Naive B cell (primary cell): Measurements from ENCODE around the gene STK32C. TPM values are rescaled to one million over a fixed set of nuclear protein-coding genes. Genes with fewer than 3 reads are reported as not detected.
A peak's percentile ranks its signal among the peaks of the same experiment; 100 is the strongest.
"Not testable (repeated sequence)": the region's sequence is repeated elsewhere in the genome, so short reads cannot be mapped to it uniquely, and the experiment has no call there.

Experiments used
- ATAC-seq, 2 donors: fragments of 150-1000 bp; cut with Tn5 transposase; 2 replicates each; pipeline ENCODE4 v1.10.0; 2021; ENCODE audit warnings: low read depth in 2 of 2, mild to moderate bottlenecking in 2 of 2, moderate library complexity in 2 of 2
- DNase-seq: peaks from one replicate; pipeline ENCODE4 v3.0.0; 2022
- H3K27ac Mint-ChIP-seq, 6 donors: one replicate each; pipeline ENCODE4 v1.8.0; 2020 to 2022; ENCODE audit warnings: mild to moderate bottlenecking in 6 of 6, mixed read lengths in 6 of 6, moderate library complexity in 5 of 6, inconsistent platforms in 2 of 6
- H3K27me3 Mint-ChIP-seq, 3 donors: one replicate each; pipeline ENCODE4 v1.8.0; 2021 to 2022; ENCODE audit warnings: mixed read lengths in 3 of 3, mild to moderate bottlenecking in 1 of 3
- H3K36me3 Mint-ChIP-seq, 2 donors: one replicate each; pipeline ENCODE4 v1.8.0; 2020 to 2022; ENCODE audit warnings: mixed read lengths in 2 of 2, inconsistent platforms in 1 of 2, mild to moderate bottlenecking in 1 of 2
- H3K4me1 Mint-ChIP-seq, 3 donors: one replicate each; pipeline ENCODE4 v1.8.0; 2020 to 2022; ENCODE audit warnings: mixed read lengths in 3 of 3, inconsistent platforms in 1 of 3, mild to moderate bottlenecking in 1 of 3, moderate library complexity in 1 of 3
- H3K4me3 Mint-ChIP-seq, 8 donors: one replicate each; pipeline ENCODE4 v1.8.0; 2020 to 2022; ENCODE audit warnings: mild to moderate bottlenecking in 8 of 8, mixed read lengths in 8 of 8, moderate library complexity in 8 of 8, inconsistent platforms in 2 of 8
- H3K9me3 Mint-ChIP-seq, 7 donors: one replicate each; pipeline ENCODE4 v1.8.0; 2020 to 2022; ENCODE audit warnings: mixed read lengths in 7 of 7, mild to moderate bottlenecking in 5 of 7, inconsistent platforms in 2 of 7, moderate library complexity in 1 of 7
- polyA plus RNA-seq, 6 donors: library from polyadenylated mRNA; unstranded; fragments of 300-500 nt; fragmentation: Illumina TruSeq; gene quantifications; one replicate each; pipeline ENCODE4 v1.2.3, GENCODE V29; 2021; ENCODE audit warnings: low read depth in 6 of 6

The STK32C gene
- polyA plus RNA-seq, 6 donors from 2014 or later: 5.7 to 9.5 (median 7.2) TPM

DNA sequence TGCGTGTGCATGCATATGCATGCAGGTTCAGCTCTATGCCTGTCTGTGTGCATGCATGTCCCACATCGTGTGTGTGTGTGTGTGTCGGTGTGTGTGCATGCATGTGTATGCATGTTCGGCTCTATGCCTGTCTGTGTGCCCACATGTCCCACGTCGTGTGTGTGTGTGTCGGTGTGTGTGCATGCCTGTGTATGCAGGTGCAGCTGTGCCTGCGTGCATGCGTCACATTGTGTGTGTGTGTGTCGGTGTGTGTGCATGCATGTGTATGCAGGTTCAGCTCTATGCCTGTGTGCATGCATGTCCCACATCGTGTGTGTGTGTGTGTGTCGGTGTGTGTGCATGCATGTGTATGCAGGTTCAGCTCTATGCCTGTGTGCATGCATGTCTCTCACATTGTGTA, 39.8 kb downstream of the STK32C start:
- H3K9me3 Mint-ChIP-seq, ATAC-seq, DNase-seq, H3K27me3 Mint-ChIP-seq, H3K36me3 Mint-ChIP-seq, H3K4me1 Mint-ChIP-seq, H3K4me3 Mint-ChIP-seq: not testable (repeated sequence)
- peak overlapping the region in 1 of 6 donors; percentile 84 for H3K27ac Mint-ChIP-seq

DNA sequence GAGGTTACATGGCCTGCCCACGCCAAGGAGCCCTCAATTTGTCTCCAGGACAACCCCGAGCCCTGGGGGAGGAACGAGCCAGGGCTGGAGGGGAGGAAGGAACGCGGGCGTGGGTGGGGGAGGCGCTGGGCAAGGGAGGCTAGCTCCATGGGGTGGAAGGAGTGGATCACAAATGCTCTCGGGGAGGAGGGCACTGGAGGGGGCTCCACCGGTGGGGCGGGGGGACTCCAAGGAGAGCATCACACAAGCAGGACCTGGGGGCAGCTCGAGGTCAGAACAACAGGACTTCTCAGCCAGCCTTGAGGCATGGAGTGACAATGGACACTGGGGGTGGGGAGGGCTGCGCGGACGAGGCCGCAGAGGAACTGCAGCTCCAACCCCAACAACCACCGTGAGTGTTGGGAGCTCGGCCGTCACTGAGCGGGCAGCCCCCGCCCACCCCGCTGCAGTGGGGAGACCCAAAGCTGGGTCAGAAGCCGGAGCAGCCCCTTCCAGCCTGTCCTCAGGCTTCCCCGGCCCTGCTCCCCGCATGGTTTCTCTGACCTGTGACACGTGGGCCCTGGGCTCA, 41.1 kb downstream of the STK32C start:
- H3K27ac Mint-ChIP-seq: no peak overlapping the region
- H3K36me3 Mint-ChIP-seq: no peaks in the 10 kb centered on the region
- H3K27me3 Mint-ChIP-seq: no peaks in the 10 kb centered on the region
- peaks cover 0 to 3% (median 0%) of the 10 kb centered on the region in 3 donors for H3K4me1 Mint-ChIP-seq
- DNase-seq (no peak), ATAC-seq (no peak)
- peaks cover 0 to 4% (median 0%) of the 10 kb centered on the region in 7 donors for H3K9me3 Mint-ChIP-seq
- no peak overlapping the region for H3K4me3 Mint-ChIP-seq

DNA sequence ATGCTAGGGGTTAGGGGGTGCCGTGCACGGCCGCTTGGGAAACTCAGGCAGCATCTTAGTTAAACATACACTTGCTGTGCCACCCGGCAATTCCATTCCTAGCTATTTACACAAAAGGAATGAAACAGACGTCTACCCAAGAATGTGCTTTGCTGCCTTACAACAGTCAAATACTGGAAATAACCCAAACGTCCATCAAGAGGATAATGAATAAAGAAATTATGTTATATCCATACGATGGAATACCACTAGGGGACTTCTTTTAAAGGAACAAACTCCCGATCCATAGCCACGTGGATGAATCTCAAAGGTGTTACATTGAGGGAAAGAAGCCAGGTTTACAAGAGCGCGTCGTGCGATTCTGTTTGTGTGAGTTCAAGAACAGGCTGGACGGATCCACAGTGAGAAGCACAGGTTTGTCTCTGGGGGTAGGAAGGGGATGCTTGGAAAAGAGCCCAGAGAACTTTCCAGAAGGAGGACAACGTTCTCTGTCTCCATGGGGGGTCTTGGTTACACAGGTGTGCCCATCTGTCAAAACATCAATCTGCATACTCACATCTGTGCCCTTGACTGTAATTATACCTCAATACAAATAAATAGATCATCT, 41.8 kb downstream of the STK32C start:
- Mint-ChIP-seq H3K36me3 (no peaks in the 10 kb centered on the region), H3K4me3 (no peak overlapping the region), H3K27me3 (no peaks in the 10 kb centered on the region), H3K27ac (no peak overlapping the region), H3K4me1 (peaks cover 0 to 3% (median 0%) of the 10 kb centered on the region in 3 donors), H3K9me3 (peaks cover 0 to 4% (median 0%) of the 10 kb centered on the region in 7 donors)
- no peak for DNase-seq
- no peak for ATAC-seq

DNA sequence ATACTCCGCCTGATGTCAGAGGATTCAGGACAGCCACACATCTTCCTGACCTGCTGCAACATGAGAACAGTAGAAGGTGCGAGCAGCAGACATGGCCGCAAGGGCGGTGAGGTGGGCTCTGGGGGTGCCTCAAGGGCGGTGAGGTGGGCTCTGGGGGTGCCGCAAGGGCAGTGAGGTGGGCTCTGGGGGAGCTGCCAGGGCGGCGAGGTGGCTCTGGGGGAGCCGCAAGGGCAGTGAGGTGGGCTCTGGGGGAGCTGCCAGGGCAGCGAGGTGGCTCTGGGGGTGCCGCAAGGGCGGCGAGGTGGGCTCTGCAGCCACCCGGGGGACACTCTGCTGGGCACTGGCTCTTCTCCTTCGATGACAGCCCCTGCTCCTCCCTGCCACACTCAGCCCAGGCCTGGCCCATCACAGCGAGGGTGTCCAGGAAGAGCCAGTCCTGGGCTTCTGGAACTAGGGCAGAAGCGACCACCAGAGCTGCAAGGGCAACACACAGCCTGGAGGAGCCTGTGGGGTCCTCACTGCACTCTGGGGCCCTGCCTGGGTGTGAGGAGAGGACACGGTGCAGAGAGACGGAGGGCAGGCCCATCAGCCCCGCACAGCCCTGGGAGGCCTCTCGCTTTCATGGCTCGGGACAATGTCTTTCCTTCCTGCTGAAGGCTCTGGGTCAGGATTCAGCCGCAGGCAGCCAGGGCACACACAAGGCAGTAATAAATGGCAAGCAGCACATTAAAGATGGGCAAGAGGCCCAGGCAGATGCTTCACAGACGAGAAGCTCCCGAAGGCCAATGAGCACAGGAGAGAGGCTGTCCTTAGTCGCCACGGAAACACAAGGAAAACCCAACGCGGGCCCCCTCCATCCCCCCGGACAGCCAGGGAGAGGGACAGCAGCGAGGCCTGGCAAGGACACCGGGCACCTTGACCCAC, 42.5 kb downstream of the STK32C start:
- Mint-ChIP-seq H3K4me3 (no peak overlapping the region), H3K27ac (no peak overlapping the region), H3K4me1 (peaks cover 0 to 3% (median 0%) of the 10 kb centered on the region in 3 donors), H3K36me3 (no peaks in the 10 kb centered on the region), H3K27me3 (no peaks in the 10 kb centered on the region), H3K9me3 (peaks cover 0 to 4% (median 0%) of the 10 kb centered on the region in 7 donors)
- ATAC-seq (no peak), DNase-seq (no peak)

DNA sequence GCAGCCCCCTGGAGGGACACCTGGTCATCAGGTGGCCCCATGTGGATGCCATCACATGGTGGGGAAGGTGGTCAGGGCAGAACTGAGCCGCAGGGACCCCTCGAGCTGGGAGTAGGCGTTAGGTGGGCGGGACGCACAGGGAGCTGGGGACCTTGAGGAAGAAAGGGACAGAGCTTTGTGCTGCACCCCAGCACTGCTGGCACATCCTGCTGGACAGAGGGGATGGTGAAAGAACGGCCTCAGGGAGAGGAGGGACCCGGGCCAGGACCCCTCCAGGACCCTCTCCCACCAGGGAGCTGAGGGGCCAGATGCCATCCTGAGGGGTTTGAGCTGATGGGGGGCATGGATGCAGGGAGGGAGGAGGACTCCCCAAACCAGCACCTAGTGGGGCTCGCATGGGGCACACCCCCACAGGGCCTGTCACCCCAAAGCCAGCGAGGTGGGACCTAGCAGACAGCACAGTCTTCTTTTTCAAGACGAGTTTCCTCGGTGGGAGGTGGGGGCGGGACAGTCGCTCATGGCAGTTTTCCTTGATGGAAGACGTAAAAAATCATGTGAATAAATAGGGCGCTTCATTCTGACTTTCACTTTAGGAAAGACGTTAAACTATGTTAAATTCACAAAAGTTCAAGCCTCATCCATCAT, 43.3 kb downstream of the STK32C start:
- H3K4me3 Mint-ChIP-seq: no peak overlapping the region
- DNase-seq (no peak), ATAC-seq (no peak)
- no peaks in the 10 kb centered on the region for H3K27me3 Mint-ChIP-seq
- H3K27ac Mint-ChIP-seq: peak overlapping the region in 1 of 6 donors; percentile 47
- H3K36me3 Mint-ChIP-seq: no peaks in the 10 kb centered on the region
- peaks cover 0 to 3% (median 0%) of the 10 kb centered on the region in 3 donors for H3K4me1 Mint-ChIP-seq
- peaks cover 0 to 4% (median 0%) of the 10 kb centered on the region in 7 donors for H3K9me3 Mint-ChIP-seq

DNA sequence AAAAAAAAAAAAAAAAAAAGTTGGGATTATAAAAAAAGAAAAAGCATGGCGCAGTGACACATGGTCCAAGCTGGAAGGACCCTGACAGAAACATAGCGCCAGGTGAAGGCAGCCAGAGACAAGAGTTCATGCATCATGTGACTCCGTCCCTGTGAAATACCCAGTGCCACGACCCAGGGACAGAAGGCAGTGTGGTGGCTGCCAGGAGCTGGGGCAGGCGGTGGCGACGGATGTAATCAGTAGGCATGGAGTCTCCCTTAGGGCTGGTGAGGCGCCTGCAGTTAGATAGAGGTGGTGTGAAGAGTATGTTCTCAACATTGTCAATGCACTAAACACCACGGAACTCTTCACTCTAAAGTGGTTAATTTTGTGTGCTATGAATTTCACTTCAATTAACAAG, 43.9 kb downstream of the STK32C start:
- DNase-seq: no peak
- H3K4me1 Mint-ChIP-seq: peaks cover 0 to 3% (median 0%) of the 10 kb centered on the region in 3 donors
- no peak for ATAC-seq
- H3K36me3 Mint-ChIP-seq: no peaks in the 10 kb centered on the region
- H3K27ac Mint-ChIP-seq: peak overlapping the region in 1 of 6 donors; percentile 47
- no peak overlapping the region for H3K4me3 Mint-ChIP-seq
- no peaks in the 10 kb centered on the region for H3K27me3 Mint-ChIP-seq
- peaks cover 0 to 4% (median 0%) of the 10 kb centered on the region in 7 donors for H3K9me3 Mint-ChIP-seq

DNA sequence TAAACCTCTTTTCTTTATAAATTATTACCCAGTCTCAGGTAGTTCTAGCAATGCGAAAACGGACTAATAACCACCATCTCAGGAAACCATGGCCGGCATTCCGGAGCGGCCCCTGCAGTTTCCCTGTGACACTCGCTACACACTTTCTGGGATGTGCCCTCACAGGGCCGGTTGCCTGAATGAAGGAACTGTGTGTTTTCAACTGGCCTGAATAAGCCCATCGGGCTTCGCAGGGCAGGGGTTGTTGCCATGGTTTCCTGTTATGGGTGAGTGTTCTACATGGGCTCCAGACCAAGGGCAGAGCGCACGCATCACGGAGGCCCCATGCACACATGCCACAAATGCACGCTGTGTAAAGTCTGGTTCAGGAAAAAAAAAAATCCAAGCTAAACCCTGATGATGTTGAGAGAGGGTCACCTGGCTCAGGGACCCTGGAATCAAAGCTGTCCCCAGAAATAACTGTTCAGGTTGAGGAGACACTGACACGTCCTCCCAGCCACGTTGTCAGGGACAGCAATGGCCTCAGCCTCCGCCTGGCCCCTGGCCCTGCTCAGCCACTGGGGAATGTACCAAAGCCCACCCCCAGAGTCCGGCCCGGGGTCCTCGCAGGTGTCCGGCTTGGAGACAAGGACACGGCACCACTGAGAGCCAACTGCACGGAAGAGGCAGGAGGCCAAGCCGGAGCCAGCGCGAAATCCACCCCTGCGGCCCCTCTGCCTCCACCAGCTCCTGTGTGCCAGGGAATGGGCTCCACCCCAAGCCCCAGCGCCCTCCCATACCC, 47.9 kb downstream of the STK32C start:
- no peaks in the 10 kb centered on the region for H3K36me3 Mint-ChIP-seq
- DNase-seq (no peak), ATAC-seq (no peak)
- H3K9me3 Mint-ChIP-seq: no peaks in the 10 kb centered on the region
- no peak overlapping the region for H3K4me3 Mint-ChIP-seq
- H3K27ac Mint-ChIP-seq: peak overlapping the region in 1 of 6 donors; percentile 47
- H3K4me1 Mint-ChIP-seq: no peaks in the 10 kb centered on the region
- H3K27me3 Mint-ChIP-seq: no peaks in the 10 kb centered on the region

DNA sequence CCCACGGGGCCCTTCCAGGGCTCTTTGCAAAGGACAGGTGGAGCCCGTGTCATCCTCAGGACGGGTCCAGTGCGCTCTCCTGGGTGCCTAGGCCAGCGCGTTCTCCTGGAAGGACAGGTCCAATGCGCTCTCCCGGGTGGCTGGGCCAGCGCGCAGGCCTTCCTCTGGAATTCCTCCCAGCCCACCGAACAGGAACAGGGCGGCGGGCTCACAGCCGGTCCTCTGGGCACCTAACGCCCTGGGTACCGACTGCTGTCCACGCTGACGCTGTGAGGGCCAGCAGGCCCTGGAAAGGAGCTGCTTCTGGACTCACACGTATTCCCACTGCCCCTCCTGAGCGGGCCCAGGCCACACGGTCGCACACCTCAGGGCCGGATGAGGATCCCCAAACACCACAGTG, 49.3 kb downstream of the STK32C start:
- no peaks in the 10 kb centered on the region for H3K36me3 Mint-ChIP-seq
- no peak overlapping the region for H3K27ac Mint-ChIP-seq

DNA sequence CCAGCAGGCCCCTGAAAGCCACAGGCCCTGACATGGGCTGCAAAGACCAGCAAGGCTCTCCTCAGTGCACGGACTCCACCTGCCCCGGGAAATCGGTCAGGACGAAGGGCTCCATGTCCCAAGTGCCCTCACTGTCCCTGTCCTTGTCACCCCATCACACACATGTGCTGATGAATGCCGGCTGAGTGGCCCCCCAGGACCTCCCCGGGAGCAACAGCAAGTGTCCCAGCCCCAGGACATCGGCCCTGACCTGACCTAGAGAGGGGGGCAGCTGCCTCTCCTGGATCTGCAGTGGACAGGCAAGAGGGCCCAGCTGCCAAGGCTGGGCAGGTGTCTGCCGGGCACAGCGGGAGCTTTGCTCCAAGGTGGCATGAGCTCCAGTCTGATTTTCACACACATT, 49.8 kb downstream of the STK32C start:
- no peaks in the 10 kb centered on the region for H3K4me1 Mint-ChIP-seq
- peak overlapping the region in 1 of 6 donors; percentile 71 for H3K27ac Mint-ChIP-seq
- no peak overlapping the region for H3K4me3 Mint-ChIP-seq
- ATAC-seq: no peak
- H3K36me3 Mint-ChIP-seq: no peaks in the 10 kb centered on the region
- DNase-seq: no peak
- no peaks in the 10 kb centered on the region for H3K27me3 Mint-ChIP-seq
- H3K9me3 Mint-ChIP-seq: no peaks in the 10 kb centered on the region

More for the DNA sequence above, 49.3 kb downstream of the STK32C start:
- H3K4me1 Mint-ChIP-seq: no peaks in the 10 kb centered on the region
- H3K27me3 Mint-ChIP-seq: no peaks in the 10 kb centered on the region
- no peak overlapping the region for H3K4me3 Mint-ChIP-seq
- no peaks in the 10 kb centered on the region for H3K9me3 Mint-ChIP-seq
- ATAC-seq (no peak), DNase-seq (no peak)

DNA sequence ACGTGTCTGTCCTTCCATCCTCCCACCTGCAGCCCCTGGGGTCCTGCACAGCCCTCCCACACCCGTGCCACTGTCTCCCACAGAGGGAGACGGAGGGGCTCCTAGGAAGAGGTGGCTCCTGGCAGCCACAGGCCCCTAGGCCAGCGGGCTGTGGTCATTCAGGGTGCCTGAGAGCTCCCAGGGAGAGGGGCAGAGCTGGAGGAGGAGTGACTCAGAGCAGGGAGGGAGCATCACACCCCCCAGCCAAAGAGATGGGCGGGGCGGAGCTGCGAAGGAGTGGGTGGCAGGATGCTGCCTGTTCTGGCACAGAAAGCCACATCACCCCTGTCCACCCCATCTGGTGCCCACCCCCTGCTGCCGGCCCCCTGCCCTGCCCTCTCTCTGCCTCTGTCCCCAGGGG, 50.5 kb downstream of the STK32C start:
- Mint-ChIP-seq H3K4me1 (no peaks in the 10 kb centered on the region), H3K27ac (no peak overlapping the region), H3K9me3 (no peaks in the 10 kb centered on the region), H3K4me3 (no peak overlapping the region), H3K36me3 (no peaks in the 10 kb centered on the region), H3K27me3 (no peaks in the 10 kb centered on the region)
- no peak for DNase-seq
- ATAC-seq: no peak

DNA sequence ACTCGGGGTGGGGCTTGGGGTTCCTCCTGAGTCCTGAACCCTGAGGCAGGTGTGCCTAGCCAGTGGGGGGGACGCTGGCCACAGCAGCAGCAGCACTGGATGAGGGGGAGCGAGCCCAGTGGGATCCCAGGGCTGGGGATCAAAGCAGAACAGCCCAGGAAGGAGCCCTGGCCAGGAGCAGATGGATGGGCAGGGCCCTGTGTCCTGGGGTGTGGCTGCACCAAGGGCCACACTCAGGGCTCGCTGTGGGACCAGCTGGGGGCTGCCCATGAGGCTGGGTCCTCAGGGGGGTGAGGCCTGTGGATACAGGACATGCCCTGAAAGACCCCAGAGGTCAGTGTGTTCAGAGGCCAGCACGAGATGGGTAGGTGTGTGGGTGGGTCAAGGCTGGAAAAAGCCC, 50.9 kb downstream of the STK32C start:
- no peak overlapping the region for H3K27ac Mint-ChIP-seq
- H3K4me1 Mint-ChIP-seq: no peaks in the 10 kb centered on the region
- ATAC-seq (no peak), DNase-seq (no peak)
- H3K4me3 Mint-ChIP-seq: no peak overlapping the region
- no peaks in the 10 kb centered on the region for H3K36me3 Mint-ChIP-seq
- no peaks in the 10 kb centered on the region for H3K27me3 Mint-ChIP-seq
- no peaks in the 10 kb centered on the region for H3K9me3 Mint-ChIP-seq

DNA sequence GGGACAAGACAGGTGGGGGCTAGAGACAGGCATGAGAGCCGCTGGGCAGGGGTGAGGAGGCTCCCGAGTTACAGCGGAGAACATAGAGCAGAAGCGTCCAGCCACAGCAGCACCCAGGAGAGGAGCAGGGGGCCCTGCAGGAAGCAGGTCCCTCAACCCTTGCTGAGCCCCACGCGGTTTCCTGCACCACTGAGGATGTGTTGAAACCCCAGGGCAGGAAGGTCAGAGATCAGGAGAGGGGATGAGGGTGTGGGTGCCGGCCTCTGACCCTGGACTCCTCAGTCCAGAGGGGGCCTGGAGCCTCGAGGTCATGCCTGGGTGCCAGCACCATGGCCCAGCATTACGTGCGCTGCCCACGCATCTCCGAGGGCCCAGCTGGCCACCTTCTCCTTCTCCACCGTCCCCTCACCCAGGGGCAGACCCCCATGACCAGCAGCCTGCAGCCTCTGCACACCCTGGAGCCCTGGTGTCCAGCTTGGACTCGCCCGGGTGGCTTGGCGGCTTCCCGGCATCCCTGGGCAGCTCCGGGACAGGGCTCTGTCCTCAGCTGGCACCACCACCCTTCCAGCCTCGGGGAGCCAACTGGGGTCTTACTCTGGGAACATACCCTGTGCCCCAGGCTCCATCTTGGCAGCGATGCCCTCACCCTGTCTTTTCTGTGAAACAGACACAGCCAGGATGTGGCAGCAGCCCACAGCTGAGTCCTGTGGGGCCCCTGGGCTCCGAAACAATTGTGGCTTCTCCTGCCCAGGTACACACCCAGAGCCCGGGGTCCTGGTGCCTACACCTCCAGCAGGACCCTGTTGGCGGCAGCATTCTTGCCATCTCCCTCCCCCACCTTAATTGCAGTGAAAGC, 52.0 kb downstream of the STK32C start:
- Mint-ChIP-seq H3K27ac (peak overlapping the region in 1 of 6 donors; percentile 81), H3K9me3 (no peaks in the 10 kb centered on the region), H3K4me3 (no peak overlapping the region), H3K27me3 (no peaks in the 10 kb centered on the region), H3K36me3 (no peaks in the 10 kb centered on the region), H3K4me1 (no peaks in the 10 kb centered on the region)
- ATAC-seq: no peak
- DNase-seq: no peak
